A673 (cell line): ENCODE results near the gene FADS3. TPM values are rescaled to one million over a fixed set of nuclear protein-coding genes. Genes with fewer than 3 reads are reported as not detected.

Source experiments
- BruUV-seq: library from RNA; stranded (reverse); fragments of 400-500 nt; replicated peaks from 2 replicates; lab custom pipeline; 2021; lab: Mats Ljungman, UMichigan
- CTCF ChIA-PET: fragments of 300-600 bp; sonication (Branson Sonifier 250); formaldehyde crosslinking; loops from one replicate; lab custom pipeline; 2022; ENCODE audit warnings: antibody characterized with exemption; lab: Charles Lee
- POLR2A ChIA-PET: fragments of 300-600 bp; sonication (Branson Sonifier 250); formaldehyde crosslinking; loops from one replicate; lab custom pipeline; 2022; ENCODE audit warnings: antibody characterized with exemption; ENCODE audit not compliant: low non-redundant PET; lab: Charles Lee
- DNase-seq: peaks from one replicate; pipeline ENCODE4 v3.0.0-alpha.2; 2015; ENCODE audit warnings: low spot score
- H3K27ac ChIP-seq: fragments of 200-600 bp; sonication (generic); 2 replicates; pipeline ENCODE4 v1.5.1; 2016; ENCODE audit warnings: mixed run types, low read depth, mild to moderate bottlenecking, mixed read lengths, antibody characterized with exemption, low read length; ENCODE audit not compliant: poor library complexity, severe bottlenecking
- H3K27me3 ChIP-seq: fragments of 200-600 bp; sonication (generic); replicated peaks from 2 replicates; pipeline ENCODE4 v1.6.1; 2017; ENCODE audit warnings: mixed run types, low read depth, mild to moderate bottlenecking, mixed read lengths, antibody characterized with exemption, low read length; ENCODE audit not compliant: insufficient read depth, poor library complexity
- H3K36me3 ChIP-seq: fragments of 200-600 bp; sonication (generic); 2 replicates; pipeline ENCODE4 v1.6.1; 2016; ENCODE audit warnings: mixed run types, mild to moderate bottlenecking, mixed read lengths, antibody characterized with exemption, low read length; ENCODE audit not compliant: insufficient read depth, poor library complexity, severe bottlenecking
- H3K4me1 ChIP-seq: fragments of 200-600 bp; sonication (generic); 2 replicates; pipeline ENCODE4 v1.6.1; 2017; ENCODE audit warnings: mixed run types, mild to moderate bottlenecking, mixed read lengths, antibody characterized with exemption, low read length; ENCODE audit not compliant: insufficient read depth, poor library complexity, severe bottlenecking
- H3K4me3 ChIP-seq: fragments of 200-600 bp; sonication (generic); 2 replicates; pipeline ENCODE4 v1.5.1; 2016; ENCODE audit warnings: low read depth, mixed run types, mild to moderate bottlenecking, mixed read lengths, low read length; ENCODE audit not compliant: poor library complexity, severe bottlenecking
- H3K9me3 ChIP-seq: fragments of 200-600 bp; sonication (generic); 2 replicates; pipeline ENCODE4 v1.6.1; 2016; ENCODE audit warnings: mixed run types, low read depth, mild to moderate bottlenecking, mixed read lengths, antibody characterized with exemption, low read length; ENCODE audit not compliant: poor library complexity, severe bottlenecking
- EZH2 ChIP-seq: fragments of 200-600 bp; sonication (generic); IDR thresholded peaks from 2 replicates; pipeline ENCODE4 v1.6.1; 2017; ENCODE audit warnings: borderline replicate concordance, low read depth, mild to moderate bottlenecking, mixed read lengths, antibody characterized with exemption, low read length; ENCODE audit not compliant: poor library complexity, severe bottlenecking
- intact Hi-C: fragments of 100-400 bp; cut with micrococcal nuclease; formaldehyde crosslinking; loops from one replicate; pipeline ENCODE4 v1.10.0; 2022; ENCODE audit not compliant: unreplicated experiment
- total RNA-seq: library from RNA; stranded (reverse); gene quantifications from 2 replicates; pipeline ENCODE4 v1.2.3, GENCODE V29; 2021
- TF ChIP-seq, protein P1 (sequence below): fragments of 300-800, 200-600 bp; sonication (generic); conservative IDR thresholded peaks from 2 replicates; pipeline ENCODE4 v1.5.1; 2017; ENCODE audit warnings: low read depth, mild to moderate bottlenecking, antibody characterized with exemption, low read length, moderate library complexity, mixed read lengths

The FADS3 gene
- total RNA-seq, 1 experiment from 2014 or later, result 23.3 TPM

DNA sequence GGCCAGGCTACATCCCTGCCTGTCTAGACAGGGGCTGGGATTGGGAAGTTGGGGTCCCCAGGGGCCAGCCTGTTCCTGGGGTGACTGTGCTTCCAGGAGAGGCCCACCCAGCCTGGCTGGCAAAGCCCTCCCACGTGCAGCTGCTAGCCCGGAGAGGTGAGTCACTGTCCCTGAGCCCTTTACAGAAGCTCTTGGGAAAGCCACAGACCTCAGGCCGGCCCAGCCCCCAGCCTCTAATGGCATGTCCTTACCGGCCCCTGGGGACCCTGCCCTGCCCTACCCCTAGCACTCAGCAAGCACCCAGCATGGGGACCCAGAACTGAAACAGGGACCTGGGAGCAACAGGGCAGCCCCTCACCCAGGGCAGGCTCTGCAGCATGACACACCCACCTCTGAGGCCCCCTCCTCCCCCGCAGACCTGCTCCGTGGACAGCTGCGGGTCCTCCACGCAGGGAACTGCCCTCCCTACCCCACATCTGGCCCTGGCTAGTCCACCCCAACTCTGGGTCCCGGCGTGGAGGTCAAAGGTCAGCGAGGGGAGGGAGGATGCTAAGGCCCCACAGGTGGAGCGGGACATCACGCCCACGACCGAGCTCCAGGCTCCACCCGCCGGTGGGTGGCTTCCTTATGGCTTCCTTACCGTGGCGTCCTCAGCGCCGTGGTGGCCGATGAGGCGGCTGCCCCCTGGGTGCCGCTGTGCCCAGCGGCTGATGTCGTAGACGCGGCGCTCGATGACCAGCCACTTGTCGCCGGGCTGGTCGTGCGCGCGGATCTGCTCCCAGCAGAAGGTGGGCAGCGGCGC is 615 bp downstream of the FADS3 start:
- intact Hi-C loops, result no loop called here
- BruUV-seq, result no TSS peak
- no peak for DNase-seq
- POLR2A ChIA-PET, result interaction anchor here (0.6 kb wide), 1 partner anchor 528 kb away, joined by 3 read pairs; the partner anchor contains the start of gene SCGB1A1
- no peaks in the 10 kb centered on the region for H3K27me3 ChIP-seq
- H3K27ac ChIP-seq, result peak overlapping the region; percentile 66
- peak overlapping the region; percentile 80 for H3K4me3 ChIP-seq
- H3K4me1 ChIP-seq, result peaks cover 6% of the 10 kb centered on the region
- H3K9me3 ChIP-seq, result no peaks in the 10 kb centered on the region
- TF ChIP-seq EZH2, result no peak
- TF ChIP-seq, protein P1, sequence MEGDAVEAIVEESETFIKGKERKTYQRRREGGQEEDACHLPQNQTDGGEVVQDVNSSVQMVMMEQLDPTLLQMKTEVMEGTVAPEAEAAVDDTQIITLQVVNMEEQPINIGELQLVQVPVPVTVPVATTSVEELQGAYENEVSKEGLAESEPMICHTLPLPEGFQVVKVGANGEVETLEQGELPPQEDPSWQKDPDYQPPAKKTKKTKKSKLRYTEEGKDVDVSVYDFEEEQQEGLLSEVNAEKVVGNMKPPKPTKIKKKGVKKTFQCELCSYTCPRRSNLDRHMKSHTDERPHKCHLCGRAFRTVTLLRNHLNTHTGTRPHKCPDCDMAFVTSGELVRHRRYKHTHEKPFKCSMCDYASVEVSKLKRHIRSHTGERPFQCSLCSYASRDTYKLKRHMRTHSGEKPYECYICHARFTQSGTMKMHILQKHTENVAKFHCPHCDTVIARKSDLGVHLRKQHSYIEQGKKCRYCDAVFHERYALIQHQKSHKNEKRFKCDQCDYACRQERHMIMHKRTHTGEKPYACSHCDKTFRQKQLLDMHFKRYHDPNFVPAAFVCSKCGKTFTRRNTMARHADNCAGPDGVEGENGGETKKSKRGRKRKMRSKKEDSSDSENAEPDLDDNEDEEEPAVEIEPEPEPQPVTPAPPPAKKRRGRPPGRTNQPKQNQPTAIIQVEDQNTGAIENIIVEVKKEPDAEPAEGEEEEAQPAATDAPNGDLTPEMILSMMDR, result 0 out of 2 replicates have a peak, but pooled peaks have one; percentile 22
- no peaks in the 10 kb centered on the region for H3K36me3 ChIP-seq
- CTCF ChIA-PET, result interaction anchor here (0.6 kb wide), 2 partner anchors 12 to 94 kb away, joined by 3 read pairs; no protein-coding TSS in a partner anchor

DNA sequence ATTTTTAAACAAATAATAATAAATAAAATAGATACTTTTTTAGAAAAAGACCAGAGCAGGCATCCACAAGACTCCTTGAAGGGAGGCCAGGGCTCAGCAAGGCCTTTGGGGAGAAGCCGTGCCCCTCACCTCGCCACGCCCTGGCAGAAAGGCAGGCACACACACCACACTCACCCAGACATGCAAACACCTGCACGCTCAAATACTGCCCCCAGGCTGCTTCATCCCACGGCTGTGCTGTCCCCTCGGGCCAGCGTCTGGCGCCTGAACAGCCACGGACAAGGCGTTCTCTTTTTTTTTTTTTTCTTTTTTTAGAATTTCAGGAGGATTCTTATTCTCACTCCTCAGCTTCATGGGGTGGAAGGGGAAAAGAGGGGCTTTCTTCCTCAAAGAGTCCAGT is 1.5 kb downstream of the FADS3 start:
- Histone ChIP-seq H3K27ac (no peak overlapping the region), H3K9me3 (no peaks in the 10 kb centered on the region), H3K36me3 (no peaks in the 10 kb centered on the region), H3K27me3 (no peaks in the 10 kb centered on the region), H3K4me3 (peak overlapping the region; percentile 80), H3K4me1 (peaks cover 6% of the 10 kb centered on the region)
- DNase-seq, result no peak
- intact Hi-C loops, result no loop called here
- BruUV-seq, result TSS peak; percentile 35
- CTCF ChIA-PET, result interaction anchor here (0.6 kb wide), 1 partner anchor 11 kb away, joined by 3 read pairs; no protein-coding TSS in a partner anchor
- POLR2A ChIA-PET, result no interaction called here
- TF ChIP-seq, protein P1, result no peak
- no peak for TF ChIP-seq EZH2

DNA sequence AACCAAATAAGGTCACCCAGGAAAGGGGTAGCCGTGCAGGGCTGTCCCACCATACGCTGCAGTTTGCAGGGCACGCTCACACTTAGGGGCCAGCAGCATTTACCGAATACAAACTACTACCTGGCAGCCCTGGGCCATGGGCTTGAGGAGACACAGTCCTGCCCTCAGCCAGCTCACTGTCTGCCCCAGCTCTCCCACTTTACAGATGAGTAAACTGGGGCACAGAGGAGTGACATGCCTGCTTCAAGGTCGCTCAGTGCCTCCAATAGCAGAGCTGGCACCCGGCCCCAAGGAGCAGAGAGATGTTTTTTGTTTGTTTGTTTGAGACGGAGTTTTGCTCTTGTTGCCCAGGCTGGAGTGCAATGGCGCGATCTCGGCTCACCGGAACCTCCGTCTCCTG is 2.8 kb downstream of the FADS3 start:
- POLR2A ChIA-PET, result no interaction called here
- H3K4me1 ChIP-seq, result peaks cover 6% of the 10 kb centered on the region
- intact Hi-C loops, result no loop called here
- no peak overlapping the region for H3K27ac ChIP-seq
- CTCF ChIA-PET, result no interaction called here
- H3K27me3 ChIP-seq, result no peaks in the 10 kb centered on the region
- BruUV-seq, result no TSS peak
- no peak for TF ChIP-seq EZH2
- TF ChIP-seq, protein P1, result no peak
- no peak for DNase-seq
- H3K36me3 ChIP-seq, result no peaks in the 10 kb centered on the region
- H3K9me3 ChIP-seq, result no peaks in the 10 kb centered on the region
- H3K4me3 ChIP-seq, result no peak overlapping the region
